HCEC 1CT (cell line): ENCODE measurements around the gene MLF2.
A peak's percentile ranks its signal among the peaks of the same experiment; 100 is the strongest.

Experiments used
- DNase-seq: peaks from one replicate; pipeline ENCODE4 v3.0.0-alpha.2; 2017

The MLF2 gene

GRCh38 chr12:6777386-6777785 is 24.4 kb upstream of the MLF2 start:
- DNase-seq, result no peak

- no peak for DNase-seq
These were observed 22.5 kb upstream of the MLF2 start for GRCh38 chr12:6775185-6776174.

GRCh38 chr12:6774499-6775062 is 21.6 kb upstream of the MLF2 start:
- DNase-seq, result no peak

DNA sequence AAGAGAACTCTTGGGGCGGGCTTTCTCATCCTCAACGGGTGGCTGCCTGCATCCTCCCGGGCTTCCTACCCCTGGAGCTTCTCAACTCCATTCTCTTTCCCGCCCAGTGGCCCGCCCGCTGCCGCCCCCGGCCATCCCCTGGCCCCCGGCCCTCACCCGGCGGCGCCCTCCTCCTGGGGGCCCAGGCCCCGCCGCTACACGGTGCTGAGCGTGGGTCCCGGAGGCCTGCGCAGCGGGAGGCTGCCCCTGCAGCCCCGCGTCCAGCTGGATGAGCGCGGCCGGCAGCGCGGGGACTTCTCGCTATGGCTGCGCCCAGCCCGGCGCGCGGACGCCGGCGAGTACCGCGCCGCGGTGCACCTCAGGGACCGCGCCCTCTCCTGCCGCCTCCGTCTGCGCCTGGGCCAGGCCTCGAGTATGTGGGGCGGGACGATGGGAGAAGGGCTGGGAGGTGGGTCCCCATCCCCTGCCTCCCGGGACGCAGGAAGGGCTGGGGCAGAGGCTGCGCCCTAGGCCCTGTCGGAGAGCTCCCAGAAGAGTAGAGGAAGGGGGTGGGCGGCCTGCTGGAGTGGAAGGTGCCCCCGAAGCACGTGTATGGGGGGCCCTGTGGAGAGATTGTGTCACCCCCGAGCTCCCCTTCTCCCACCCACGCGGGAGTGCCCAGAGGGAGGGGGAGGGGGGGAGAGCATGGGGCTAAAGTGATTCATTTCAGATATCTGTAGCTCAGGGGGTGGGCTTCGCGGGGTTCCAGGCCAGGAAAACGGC is 20.8 kb upstream of the MLF2 start:
- DNase-seq, result no peak

DNA sequence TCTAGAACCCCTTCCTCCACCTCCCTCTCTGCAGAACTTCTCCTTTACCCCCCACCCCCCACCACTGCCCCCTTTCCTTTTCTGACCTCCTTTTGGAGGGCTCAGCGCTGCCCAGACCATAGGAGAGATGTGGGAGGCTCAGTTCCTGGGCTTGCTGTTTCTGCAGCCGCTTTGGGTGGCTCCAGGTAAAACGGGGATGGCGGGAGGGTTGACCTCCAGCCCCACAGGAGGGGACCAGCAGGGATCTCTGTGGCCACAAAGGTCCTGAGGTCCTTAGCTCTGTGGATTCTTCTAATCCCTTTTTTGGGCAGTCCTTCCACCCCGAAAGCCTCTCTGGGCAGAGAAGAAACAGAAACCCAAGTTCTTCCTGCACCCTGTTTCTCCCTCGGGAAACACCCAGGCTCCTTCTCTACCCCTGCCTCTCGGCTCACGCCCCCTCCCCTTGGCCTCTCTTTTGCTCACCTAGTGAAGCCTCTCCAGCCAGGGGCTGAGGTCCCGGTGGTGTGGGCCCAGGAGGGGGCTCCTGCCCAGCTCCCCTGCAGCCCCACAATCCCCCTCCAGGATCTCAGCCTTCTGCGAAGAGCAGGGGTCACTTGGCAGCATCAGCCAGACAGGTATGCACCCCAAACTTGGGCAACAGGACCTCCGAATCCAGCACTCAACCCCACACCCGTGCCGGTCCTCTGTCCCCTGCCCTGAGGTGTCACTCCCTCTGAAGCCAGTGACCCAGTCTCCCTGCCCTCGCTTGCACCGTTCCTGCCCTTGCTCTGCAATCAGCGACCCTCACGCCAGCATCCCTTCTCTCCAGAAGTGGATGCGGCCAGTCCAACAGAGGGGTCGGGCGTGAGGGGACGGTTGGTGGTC is 20.0 kb upstream of the MLF2 start:
- no peak for DNase-seq

DNA sequence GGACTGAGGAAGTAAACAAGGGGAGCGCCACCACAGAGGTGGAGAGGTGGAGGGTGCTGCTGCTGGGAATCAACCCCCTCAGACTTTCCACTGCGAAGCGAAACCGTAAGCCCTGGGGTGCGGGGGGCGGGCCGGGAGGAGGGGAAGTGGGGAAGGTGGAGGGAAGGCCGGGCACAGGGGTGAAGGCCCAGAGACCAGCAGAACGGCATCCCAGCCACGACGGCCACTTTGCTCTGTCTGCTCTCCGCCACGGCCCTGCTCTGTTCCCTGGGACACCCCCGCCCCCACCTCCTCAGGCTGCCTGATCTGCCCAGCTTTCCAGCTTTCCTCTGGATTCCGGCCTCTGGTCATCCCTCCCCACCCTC is 19.4 kb upstream of the MLF2 start, which contains the start of gene LAG3:
Gene LAG3 (plus strand): TSS at position 190 of the 365 bp plus-strand sequence. CDS start 333 bp downstream, outside the sequence.
- DNase-seq, result no peak

DNA sequence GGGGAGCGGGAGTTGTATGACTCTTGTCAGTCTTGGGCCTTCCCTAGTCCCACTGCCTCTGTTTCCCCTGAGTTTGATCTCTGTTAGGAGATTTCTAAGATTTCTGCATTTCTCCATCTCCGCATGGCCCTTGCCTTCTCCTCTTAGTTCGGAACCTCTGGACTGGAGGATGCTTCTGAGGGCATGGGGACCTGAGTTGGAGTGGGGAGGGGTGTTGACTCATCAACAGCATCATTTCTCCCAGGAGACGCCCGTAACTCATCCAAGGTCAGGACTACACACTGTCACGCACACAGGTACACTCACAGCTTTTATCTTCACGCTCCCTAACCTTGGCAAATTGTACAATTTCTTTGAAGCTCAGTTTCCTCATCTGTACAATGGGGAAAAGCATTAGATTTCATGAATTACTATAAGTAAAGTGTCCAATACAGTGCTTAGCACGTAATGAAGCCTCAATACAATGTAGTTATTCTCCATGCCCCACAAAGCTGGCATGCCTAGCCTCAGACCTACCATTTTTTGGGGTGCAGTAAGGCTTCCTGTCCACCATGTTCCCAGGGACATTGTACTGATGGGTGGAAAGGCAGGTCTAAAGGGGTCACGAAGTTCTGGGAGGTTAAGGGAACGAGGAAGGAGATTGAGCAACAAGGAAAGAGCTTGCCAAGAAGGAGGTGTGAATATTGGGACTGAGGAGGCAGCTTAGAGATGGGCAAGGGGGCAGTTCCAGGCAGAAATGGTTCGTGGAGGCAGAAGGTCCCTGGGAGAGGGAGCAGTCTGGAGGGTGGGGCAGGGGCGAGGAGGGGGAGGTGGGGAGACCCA is 18.8 kb upstream of the MLF2 start:
- DNase-seq, result no peak

DNA sequence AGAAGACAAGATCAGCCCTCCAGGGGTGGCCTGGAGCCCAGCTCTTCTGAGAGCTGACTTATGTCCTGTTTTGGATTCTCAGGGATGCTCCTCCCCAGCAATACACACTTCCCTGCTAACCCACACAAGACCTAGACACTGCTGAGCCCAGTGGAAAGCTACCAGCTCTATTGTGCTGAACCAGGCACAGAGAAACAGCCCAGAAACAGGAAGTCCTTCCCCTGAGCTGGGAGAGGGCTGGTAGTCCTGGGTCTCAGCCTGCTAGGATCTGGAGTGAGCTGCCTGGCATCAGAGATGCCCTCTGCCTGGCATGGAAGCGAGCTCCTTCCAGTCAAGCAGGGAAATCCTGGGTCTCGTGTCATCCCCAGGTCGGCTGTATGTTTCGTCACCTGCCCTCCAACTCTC is 18.2 kb upstream of the MLF2 start:
- no peak for DNase-seq

DNA sequence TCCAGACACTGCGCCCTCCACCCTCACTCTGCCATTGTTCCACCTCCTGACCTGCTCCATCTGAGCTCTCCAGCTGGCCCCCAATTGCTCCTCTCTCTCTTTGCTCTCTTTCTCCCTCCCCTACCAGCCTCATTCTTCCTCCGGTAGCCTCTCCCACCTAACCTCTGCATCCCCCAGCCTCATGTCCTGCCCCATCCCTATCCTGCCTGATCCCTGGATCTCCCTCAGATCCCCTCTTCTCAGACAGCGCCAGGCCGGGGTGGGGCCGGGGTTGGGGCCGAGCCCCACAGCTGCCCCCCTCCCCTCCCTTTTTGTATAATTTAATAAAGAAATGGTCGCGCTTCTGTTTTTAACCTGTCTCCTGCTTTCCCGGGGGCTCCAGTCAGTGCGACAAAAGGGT is 17.7 kb upstream of the MLF2 start:
- DNase-seq, result no peak

DNA sequence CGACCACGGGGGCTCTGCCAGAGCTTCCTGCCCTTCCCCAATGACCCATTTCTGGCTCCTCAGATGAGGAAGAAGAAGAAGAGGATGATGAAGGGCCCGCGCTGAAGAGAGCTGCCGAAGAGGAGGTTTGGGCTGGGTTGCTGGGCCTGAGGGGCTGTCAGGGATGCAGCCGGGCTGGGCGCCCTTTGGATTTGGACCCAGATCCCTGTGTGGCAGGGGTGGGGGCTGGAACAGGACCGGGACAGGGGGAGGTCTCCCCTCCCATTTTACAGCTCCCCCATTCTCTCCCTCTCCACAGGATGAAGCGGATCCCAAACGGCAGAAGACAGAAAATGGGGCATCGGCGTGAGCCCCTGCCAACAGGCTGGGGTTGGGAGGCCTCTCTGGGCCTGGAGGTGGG is 17.2 kb upstream of the MLF2 start:
- no peak for DNase-seq

- DNase-seq, result no peak
These were observed 16.7 kb upstream of the MLF2 start for GRCh38 chr12:6769666-6770065.

DNA sequence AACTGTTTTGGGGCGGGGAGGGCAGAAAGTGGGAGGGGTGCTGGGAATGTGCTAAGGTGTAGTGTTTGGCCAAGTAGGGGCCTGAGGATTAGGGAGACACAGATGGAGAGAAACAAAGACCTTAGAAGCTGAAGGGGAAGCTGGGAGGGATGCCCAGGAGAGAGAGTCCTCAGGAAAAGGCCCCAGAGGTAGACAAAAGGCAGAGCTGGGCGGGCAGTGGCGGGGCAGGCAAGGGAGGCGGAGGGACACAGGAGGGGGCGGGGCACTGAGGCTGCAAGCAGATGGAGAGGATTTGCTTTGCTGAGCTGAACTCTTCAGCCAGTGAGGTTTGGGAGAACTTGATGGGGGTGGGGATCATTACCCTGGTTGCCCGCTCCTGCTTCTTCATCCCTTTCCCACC is 16.0 kb upstream of the MLF2 start:
- no peak for DNase-seq

DNA sequence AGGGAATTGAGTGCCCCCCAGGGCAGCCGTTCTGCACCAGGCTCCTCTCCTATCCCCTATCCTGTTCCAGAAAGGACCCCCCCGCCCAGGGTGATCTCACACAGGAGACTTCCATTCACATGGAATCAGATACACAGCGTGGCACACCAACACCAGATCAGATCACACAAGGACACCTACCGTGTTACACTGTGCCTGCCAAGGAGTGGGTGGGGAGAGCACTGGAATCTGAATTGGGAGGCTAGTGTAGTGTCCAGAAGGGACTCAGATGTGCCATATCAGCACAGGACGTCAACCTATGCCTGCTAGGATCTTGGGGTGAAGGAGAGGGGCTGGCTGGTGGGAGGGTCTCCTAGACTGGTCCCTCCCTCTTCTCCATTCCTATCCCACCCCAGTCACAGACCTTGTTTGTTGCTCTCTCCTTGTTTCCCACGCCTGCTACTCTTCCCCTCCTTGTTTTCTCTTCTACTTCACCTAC is 15.5 kb upstream of the MLF2 start:
- DNase-seq, result no peak

GRCh38 chr12:6767353-6768319 is 14.7 kb upstream of the MLF2 start:
- no peak for DNase-seq

DNA sequence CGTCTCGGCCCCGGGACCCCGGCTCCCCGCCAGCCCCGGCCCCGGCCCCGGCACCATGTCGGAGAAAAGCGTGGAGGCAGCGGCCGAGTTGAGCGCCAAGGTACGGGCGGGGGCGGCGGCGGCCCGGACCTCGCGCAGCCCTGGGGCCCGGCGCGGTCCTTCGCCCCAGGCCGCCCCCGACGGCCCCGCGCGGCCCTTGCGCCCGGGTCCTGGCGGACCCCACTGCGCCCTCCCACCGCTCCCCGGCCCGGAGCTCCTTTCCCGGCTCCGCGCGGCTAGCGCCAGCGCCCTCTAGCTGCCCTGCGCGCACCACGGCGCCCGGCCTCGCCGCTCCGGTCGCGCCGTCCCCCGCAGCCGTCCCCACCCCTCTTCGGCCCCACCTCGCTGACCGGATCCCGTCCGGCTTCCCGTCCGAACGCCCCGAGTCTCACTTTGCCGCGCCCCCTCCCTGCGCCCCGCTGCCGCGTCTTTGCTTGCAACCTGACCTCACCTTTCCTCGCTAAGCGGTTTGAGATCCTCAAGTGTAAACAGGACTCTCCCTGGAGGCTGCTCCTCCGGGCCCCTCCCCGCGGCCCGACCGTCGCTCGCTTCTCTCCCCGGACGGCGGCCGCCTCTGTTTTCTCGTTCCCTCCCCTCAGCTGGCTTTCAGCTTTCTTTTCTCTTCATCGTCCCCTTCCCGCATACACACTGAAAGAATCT is 13.9 kb upstream of the MLF2 start:
- peak; percentile 68 for DNase-seq

DNA sequence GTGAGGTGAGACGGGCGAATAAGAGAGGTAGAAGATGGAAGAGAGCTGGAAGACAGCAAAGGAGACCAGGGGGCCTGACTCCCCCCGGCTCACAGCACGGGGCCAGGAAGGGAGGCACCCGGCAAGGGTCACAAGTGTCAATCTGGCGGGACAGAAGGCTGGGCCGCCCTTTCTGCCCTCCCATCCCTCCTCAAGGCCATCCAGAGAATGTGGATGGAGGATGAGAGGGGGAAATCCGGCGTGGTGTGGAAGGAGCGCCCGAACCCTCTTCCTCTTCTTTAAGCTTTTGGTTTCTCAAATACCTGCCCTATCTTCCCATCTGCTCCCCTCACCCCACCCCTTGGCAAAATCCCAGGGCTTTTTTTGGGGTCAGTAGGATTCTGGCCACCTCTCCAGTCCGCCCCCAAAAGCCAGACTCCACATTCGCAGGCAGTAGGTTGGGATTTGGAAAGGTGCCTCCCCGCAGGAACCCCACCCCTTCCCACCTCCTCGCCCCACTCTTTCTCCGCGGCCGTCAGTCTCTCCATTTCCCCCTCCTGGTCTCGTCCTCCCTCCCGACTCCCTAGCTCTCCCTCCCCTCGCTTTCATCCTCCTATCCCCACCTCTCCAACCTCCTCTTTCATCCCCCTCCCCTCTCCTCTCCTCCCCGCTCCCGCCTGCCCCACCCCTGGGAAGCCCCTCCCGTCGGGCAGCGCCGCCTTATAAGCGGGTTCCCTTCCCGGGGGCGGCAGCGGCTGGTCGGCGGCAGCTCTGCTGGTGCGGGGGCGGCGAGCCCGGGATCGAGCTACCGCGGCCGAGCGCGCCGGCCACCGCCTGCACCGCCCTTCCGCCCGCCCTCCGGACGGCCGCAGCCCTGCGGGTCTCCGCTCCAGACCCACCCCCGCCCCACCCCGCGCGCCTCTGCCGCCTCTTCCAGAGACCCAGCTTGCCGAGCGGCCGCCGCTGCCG is 13.0 kb upstream of the MLF2 start, which contains the start of gene PTMS:
Gene PTMS (plus strand): TSS at position 730 of the 948 bp plus-strand sequence. CDS start 343 bp downstream, outside the sequence.
- DNase-seq, result peak; percentile 89

- peak; percentile 14 for DNase-seq
These were observed 12.2 kb upstream of the MLF2 start for GRCh38 chr12:6765048-6765633.
